ENCODE results near the gene GNG13.

The GNG13 gene

DNA sequence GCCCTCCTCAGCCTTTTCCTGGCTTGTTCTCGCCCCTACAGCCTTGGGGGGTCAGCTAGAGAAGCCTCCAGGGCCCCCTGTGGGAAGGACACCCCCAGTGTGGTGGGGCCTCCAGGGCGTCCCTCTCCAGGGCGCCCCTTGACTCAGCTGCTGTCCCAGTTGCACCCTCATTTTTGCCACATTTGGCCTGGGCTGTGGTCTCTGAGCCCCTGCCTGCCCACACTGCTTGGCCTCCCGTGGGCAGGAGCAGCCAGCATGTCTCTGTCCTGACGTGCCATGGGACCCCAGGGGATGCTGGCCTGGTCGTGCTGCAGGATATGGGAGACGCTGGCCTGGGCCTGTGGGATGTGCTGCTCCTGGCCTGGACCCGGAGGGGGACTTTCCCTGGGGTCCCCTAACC is 7.1 kb downstream of the GNG13 start:
- no peak for DNase-seq

- no peak for DNase-seq
Observed at GRCh38 chr16:792221-792995, 8.1 kb downstream of the GNG13 start.

- no peak for DNase-seq
Observed at GRCh38 chr16:791131-791530, 9.4 kb downstream of the GNG13 start.

DNA sequence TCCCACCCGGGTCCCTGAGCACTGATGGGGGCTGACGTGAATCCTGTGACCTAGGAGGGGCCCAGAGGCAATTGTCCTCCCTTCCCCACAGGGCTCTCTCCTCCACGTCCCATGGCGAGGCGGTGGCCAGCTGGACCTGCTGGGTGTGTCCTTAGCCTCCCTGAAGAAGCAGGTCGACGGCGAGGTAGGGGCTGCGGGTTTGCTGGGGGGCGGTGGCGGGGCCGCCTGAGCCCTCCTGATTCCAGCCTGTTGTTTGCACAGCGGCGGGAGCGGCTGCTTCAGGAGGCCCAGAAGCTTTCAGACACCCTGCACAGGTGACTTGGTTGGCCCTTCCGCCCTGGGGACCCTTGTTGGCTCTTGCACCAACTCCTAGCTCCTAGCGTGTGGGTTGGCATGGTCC is 10.4 kb downstream of the GNG13 start:
- DNase-seq: no peak

- DNase-seq: no peak
Observed at GRCh38 chr16:789191-789850, 11.2 kb downstream of the GNG13 start.

GRCh38 chr16:788399-789126 is 12.0 kb downstream of the GNG13 start, which contains the start of gene CHTF18:
Gene CHTF18, plus strand, starts transcription at chr16:788620. Its CDS starts 65 bp downstream, at chr16:788685.
- DNase-seq: peak; percentile 97

DNA sequence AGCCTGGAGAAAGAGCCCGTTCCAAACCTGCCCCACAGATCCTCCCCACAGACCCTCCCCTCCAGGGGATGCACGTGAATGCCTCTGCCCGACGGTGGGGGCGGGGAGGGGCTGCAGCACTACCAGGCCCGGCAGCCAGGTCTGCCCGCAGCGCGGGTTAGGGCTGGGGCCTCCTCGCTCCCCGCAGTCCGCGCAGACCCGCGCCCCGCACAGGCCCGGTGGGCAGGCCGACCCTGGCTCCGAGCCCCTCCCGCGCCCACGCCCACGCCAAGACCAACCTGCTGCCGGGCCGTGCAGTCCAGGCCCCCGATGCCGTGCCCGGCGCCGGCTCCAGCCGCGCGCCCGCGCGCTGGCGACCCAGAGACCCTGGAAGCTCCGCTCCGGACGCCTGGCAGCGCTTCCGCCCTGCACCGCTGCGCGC is 12.5 kb downstream of the GNG13 start, which contains the start of gene RPUSD1:
Gene RPUSD1 (minus strand): TSS at position 404 of the 421 bp plus-strand sequence. CDS start 644 bp downstream, outside the sequence.
- no peak for DNase-seq

- no peak for DNase-seq
Observed at GRCh38 chr16:787321-787966, 13.1 kb downstream of the GNG13 start.

- DNase-seq: peak; percentile 88
Observed at GRCh38 chr16:785563-786535, 14.7 kb downstream of the GNG13 start.

DNA sequence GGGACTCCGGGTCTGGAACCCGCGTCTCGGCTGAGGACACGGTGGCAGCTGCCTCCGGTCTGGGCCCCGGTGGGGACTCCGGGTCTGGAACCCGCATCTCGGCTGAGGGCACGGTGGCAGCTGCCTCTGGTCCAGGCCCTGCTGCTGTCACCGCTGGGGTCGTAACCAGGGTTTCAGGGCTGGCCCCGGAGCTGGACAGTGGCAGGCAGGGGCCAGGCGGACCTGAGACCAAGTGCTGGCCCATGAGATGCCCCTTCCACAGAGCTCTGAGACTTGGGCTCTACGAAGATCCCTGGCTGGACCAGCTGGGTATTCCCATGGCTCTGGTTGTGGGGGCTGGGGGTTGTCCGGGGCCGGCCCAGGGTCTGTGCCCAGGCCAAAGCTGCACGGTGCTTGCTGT is 16.1 kb downstream of the GNG13 start:
- no peak for DNase-seq

DNA sequence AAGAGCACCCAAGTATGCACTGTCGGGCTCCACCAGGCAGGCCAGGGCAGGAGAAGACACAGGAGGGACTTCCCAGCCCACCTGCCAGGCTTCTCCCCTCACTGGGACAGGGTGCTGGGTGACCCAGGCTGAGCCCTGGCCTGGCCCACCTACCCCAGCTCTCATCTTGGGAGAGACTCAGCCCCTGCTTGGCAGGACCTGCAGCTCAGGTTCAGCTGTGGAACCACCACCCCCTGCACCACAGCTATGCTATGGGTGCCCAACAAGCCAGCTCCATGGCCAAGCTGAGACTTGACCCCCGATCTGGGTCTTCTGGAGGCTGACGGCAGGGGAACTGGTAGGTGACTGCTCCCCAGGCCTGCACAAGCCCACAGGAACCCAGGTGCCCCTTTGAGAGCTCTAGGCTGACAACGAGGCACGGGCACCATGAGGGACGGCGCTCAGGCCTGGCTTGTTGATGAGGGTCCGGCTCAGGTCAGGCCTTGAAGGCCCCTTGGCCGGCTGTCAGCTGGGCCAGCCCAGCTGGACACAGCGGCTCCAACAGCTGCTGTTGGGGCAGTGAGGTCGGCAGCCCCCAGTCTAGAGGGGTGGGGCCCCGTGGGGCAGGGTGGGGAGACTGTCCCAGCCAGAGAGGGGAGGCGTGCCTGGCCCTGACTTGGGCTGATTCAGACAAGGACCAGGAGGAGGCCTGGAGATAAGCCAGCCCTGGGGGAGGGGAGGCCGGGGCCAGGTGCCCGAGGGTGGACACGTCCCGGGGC is 17.0 kb downstream of the GNG13 start:
- no peak for DNase-seq

DNA sequence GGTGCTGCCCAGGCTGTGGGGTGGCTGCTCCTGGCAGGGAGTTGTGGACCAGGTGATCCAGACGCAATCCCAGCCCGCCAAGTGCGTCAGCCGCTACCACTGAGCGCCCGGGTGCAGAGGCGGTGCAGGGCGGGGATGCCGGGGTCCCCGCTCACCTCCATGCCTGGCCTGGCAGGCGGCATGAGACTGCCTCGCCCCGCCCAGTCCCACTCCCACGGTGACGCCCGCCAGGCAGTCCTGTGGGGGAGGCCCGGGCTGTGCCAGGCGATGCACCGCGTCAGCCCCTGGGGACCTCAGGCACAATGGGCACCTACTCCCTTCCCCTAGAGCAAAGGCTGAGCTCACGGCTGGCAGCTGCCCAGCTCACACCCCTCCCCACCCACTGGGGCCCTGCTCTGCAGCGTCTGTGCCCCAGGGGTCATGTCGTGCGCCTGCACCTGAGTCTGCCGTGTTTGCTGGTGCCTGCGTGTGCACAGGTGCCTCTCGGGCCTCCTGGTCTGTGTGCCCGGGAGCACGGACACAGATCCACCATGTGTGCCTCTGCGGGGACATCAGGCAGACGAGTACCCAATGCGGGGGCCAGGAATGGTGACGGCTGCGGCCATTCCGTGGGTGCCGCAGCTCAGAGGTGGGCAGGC is 17.6 kb downstream of the GNG13 start:
- DNase-seq: no peak

DNA sequence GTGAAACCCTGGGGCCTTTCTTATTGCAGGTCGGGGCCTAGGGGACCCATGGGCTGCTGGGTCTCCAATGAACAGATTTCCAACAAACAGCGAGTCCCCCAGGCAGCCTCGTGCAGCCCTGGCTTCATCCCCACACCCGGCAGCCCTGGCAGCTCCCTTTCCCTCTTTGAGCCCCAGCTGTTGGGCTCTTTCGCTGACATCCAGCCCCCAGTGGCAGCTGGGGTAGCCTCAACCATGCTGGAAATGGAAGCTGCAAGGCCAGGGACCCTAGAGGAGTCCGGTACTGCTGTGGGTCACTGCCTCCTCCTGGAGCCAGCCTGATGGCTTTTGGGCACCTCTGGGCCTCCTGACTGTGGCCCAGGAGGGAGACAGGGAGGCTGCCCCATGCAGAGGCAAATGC is 18.3 kb downstream of the GNG13 start:
- no peak for DNase-seq

DNA sequence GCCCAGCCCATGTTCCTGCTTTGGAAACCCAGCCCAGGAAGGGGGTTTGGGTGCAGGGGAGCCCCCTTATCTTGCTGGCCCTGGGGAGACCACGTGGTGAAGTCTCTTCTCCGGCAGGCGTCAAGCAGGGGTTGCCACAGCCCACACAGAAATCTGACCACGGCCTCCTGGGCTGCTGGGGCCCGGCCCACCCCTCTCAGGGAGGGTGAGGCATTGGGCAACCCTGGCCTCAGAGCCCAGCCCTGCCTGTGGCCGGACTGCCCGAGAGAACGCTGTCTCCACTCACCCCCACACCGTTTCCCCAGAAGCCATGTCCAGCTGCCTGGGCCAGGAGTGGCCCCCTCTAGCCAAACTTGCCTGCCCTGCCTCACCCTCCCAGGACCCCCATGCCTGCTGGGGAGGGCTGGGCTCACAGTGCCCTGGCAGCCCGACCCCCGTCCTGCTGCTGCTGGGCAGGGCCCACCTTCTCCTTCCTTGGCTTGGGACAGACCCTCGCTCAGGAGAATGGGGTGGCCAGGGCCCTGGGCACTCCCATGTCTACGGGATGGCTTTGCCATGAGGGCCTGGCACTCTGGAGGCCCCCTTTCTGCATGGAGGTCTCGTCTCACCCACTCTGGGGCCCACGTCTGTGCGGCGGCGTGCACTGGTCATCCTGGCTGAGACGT is 19.1 kb downstream of the GNG13 start:
- DNase-seq: no peak

GRCh38 chr16:780296-780695 is 20.2 kb downstream of the GNG13 start:
- DNase-seq: no peak

GRCh38 chr16:779561-779960 is 21.0 kb downstream of the GNG13 start:
- DNase-seq: no peak

DNA sequence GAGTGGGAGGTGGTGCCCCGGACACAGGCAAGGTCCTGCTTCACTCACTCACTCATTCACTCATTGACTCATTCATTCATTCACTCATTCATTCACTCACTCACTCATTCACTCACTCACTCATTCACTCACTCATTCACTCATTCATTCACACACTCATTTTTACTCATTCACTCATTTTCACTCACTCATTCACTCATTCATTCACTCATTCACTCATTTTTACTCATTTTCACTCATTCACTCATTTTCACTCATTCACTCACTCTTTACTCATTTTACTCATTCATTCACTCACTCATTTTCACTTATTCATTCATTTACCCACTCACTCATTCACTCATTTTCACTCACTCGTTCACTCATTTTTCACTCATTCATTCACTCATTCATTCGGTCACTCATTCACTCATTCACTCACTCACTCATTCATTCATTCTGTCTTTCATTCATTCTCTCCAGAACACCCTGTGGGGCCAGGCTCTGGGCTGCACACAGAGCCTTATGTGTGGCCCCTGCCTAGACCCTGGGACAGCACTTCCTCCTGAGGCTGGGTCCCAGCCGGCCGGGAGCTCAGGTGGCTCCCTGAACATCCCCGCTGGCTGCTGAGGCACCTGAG is 21.5 kb downstream of the GNG13 start:
- no peak for DNase-seq

GRCh38 chr16:778447-778846 is 22.1 kb downstream of the GNG13 start:
- no peak for DNase-seq

DNA sequence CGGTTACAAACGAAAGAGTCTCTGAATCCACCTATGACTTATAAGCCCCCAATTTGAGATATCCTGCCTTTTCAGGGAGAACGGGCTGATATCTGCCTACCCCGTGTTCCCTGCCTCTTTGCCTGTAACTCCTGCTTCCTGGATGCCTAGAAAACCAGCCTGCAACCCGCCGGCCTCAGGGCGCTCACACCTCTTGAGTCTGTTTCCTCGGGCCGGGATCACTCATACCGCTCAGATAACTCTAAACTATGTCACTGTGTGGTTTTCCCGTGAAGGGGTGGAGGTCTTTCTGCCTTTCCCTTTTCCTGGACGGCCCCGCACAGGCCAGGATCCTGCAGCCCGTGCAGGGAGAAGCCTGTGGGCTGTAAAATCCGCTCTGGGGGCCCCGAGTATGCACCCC is 22.7 kb downstream of the GNG13 start:
- no peak for DNase-seq

DNA sequence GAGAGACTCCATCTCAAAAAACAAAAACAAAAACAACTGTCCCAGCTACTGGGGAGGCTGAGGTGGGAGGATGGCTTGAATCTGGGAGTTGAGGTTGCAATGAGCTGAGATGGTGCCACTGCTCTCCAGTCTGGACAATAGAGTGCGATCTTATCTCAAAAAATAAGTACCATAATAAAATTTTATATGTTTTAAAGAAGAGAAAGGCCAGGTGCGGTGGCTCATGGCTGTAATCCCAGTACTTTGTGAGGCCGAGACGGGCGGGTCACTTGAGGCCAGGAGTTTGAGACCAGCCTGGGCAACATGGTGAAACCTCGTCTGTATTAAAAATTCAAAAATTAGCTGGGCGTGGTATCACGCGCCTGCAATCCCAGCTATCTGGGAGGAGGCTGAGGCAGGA is 23.7 kb downstream of the GNG13 start:
- no peak for DNase-seq
